Measurements from ENCODE around the gene PLPP2. TPM values are rescaled to one million over a fixed set of nuclear protein-coding genes. Genes with fewer than 3 reads are reported as not detected.

Gene PLPP2
- total and polyA plus RNA-seq, 2 donors (not counting 1 experiment from before 2014, with no cell fraction given), result 1.8 to 26.6 TPM

GRCh38 chr19:292951-293350 lies 1.7 kb upstream of the PLPP2 start:
- Histone ChIP-seq H3K36me3 (ENCODE audit: control insufficient read depth, insufficient read depth, low read length) (no peaks in the 10 kb centered on the region), H3K4me1 (ENCODE audit: control insufficient read depth, extremely low read depth, insufficient read depth, low read length) (peaks cover 3% of the 10 kb centered on the region), H3K79me2 (ENCODE audit: control insufficient read depth, insufficient read depth, low read length) (no peaks in the 10 kb centered on the region), H3K27ac (ENCODE audit: insufficient read depth, low read length) (no peak overlapping the region), H3K4me3 (replicated peaks in 1 of 4; ENCODE audit: control extremely low read depth in 1 of 4, insufficient read depth in 1 of 4, low read depth in 3 of 4, low read length in 4 of 4) (no peak overlapping the region), H3K9ac (ENCODE audit: insufficient read depth, low read length) (no peak overlapping the region), H3K9me3 (ENCODE audit: control insufficient read depth, insufficient read depth, low read depth, low read length) (no peaks in the 10 kb centered on the region), H2AFZ (ENCODE audit: low read length) (no peak overlapping the region), H3K27me3 (ENCODE audit: control insufficient read depth, insufficient read depth, low read length) (peaks cover 31% of the 10 kb centered on the region), H4K20me1 (ENCODE audit: control insufficient read depth, extremely low read depth, insufficient read depth, low read length) (no peaks in the 10 kb centered on the region), H3K4me2 (ENCODE audit: extremely low read depth, insufficient read depth, low read length) (no peak overlapping the region)
- no peak for DNase-seq (ENCODE audit: low read depth in 2 of 2)
- TF ChIP-seq EZH2 (IDR thresholded peaks at IDR 0.05; ENCODE audit: low read length, missing control alignments) (no peak), CTCF (conservative IDR thresholded peaks at IDR 0.05 in 1 of 2, IDR thresholded peaks at IDR 0.05 in 1 of 2; ENCODE audit: low read depth in 1 of 2, low read length in 2 of 2) (no peak)

GRCh38 chr19:292281-292884 lies 1.2 kb upstream of the PLPP2 start:
- H3K4me1 ChIP-seq (ENCODE audit: control insufficient read depth, extremely low read depth, insufficient read depth, low read length), result peaks cover 3% of the 10 kb centered on the region
- DNase-seq (ENCODE audit: low read depth in 2 of 2), result no peak
- no peak overlapping the region for H3K4me2 ChIP-seq (ENCODE audit: extremely low read depth, insufficient read depth, low read length)
- TF ChIP-seq CTCF (conservative IDR thresholded peaks at IDR 0.05 in 1 of 2, IDR thresholded peaks at IDR 0.05 in 1 of 2; ENCODE audit: low read depth in 1 of 2, low read length in 2 of 2), result no peak
- no peak for TF ChIP-seq EZH2 (IDR thresholded peaks at IDR 0.05; ENCODE audit: low read length, missing control alignments)
- H3K27ac ChIP-seq (ENCODE audit: insufficient read depth, low read length), result no peak overlapping the region
- H3K9ac ChIP-seq (ENCODE audit: insufficient read depth, low read length), result no peak overlapping the region
- H3K9me3 ChIP-seq (ENCODE audit: control insufficient read depth, insufficient read depth, low read depth, low read length), result no peaks in the 10 kb centered on the region
- no peaks in the 10 kb centered on the region for H3K79me2 ChIP-seq (ENCODE audit: control insufficient read depth, insufficient read depth, low read length)
- no peaks in the 10 kb centered on the region for H4K20me1 ChIP-seq (ENCODE audit: control insufficient read depth, extremely low read depth, insufficient read depth, low read length)
- no peaks in the 10 kb centered on the region for H3K36me3 ChIP-seq (ENCODE audit: control insufficient read depth, insufficient read depth, low read length)
- no peak overlapping the region for H3K4me3 ChIP-seq (replicated peaks in 1 of 4; ENCODE audit: control extremely low read depth in 1 of 4, insufficient read depth in 1 of 4, low read depth in 3 of 4, low read length in 4 of 4)
- peaks cover 31% of the 10 kb centered on the region for H3K27me3 ChIP-seq (ENCODE audit: control insufficient read depth, insufficient read depth, low read length)
- no peak overlapping the region for H2AFZ ChIP-seq (ENCODE audit: low read length)

GRCh38 chr19:291561-292280 lies 518 bp upstream of the PLPP2 start:
- Histone ChIP-seq H3K27ac (ENCODE audit: insufficient read depth, low read length) (no peak overlapping the region), H3K9ac (ENCODE audit: insufficient read depth, low read length) (no peak overlapping the region), H3K4me2 (ENCODE audit: extremely low read depth, insufficient read depth, low read length) (no peak overlapping the region), H3K4me3 (replicated peaks in 1 of 4; ENCODE audit: control extremely low read depth in 1 of 4, insufficient read depth in 1 of 4, low read depth in 3 of 4, low read length in 4 of 4) (peak overlapping the region in 1 of 4 experiments; percentile 37), H3K79me2 (ENCODE audit: control insufficient read depth, insufficient read depth, low read length) (no peaks in the 10 kb centered on the region), H3K9me3 (ENCODE audit: control insufficient read depth, insufficient read depth, low read depth, low read length) (no peaks in the 10 kb centered on the region), H3K36me3 (ENCODE audit: control insufficient read depth, insufficient read depth, low read length) (no peaks in the 10 kb centered on the region), H2AFZ (ENCODE audit: low read length) (no peak overlapping the region), H3K4me1 (ENCODE audit: control insufficient read depth, extremely low read depth, insufficient read depth, low read length) (peaks cover 3% of the 10 kb centered on the region), H4K20me1 (ENCODE audit: control insufficient read depth, extremely low read depth, insufficient read depth, low read length) (no peaks in the 10 kb centered on the region), H3K27me3 (ENCODE audit: control insufficient read depth, insufficient read depth, low read length) (peaks cover 31% of the 10 kb centered on the region)
- TF ChIP-seq EZH2 (IDR thresholded peaks at IDR 0.05; ENCODE audit: low read length, missing control alignments) (peak; percentile 83), CTCF (conservative IDR thresholded peaks at IDR 0.05 in 1 of 2, IDR thresholded peaks at IDR 0.05 in 1 of 2; ENCODE audit: low read depth in 1 of 2, low read length in 2 of 2) (no peak)
- DNase-seq (ENCODE audit: low read depth in 2 of 2), result no peak

Measured in fibroblast of lung (primary cell).